Astrocyte (in vitro differentiated cells and primary cell): ENCODE data around the gene DDAH1. TPM values are rescaled to one million over a fixed set of nuclear protein-coding genes. Genes with fewer than 3 reads are reported as not detected.

Source experiments
- DNase-seq: peaks from one replicate; pipeline ENCODE4 v3.0.0-alpha.2; 2010; ENCODE audit warnings: low read depth
- FAIRE-seq: peaks from 2 replicates; lab custom pipeline; 2011; peaks lifted over from hg19 to GRCh38; lab: Jason Lieb, UNC
- H2AFZ ChIP-seq: 2 replicates; pipeline ENCODE4 v1.6.0; 2012; ENCODE audit warnings: low read depth, low read length, inconsistent platforms
- H3K27ac ChIP-seq: 2 replicates; pipeline ENCODE4 v1.5.1; 2011; ENCODE audit warnings: low read depth, low read length, inconsistent platforms
- H3K27me3 ChIP-seq: 2 replicates; pipeline ENCODE4 v1.6.0; 2011; ENCODE audit warnings: low read length, inconsistent platforms; ENCODE audit not compliant: insufficient read depth
- H3K36me3 ChIP-seq: 2 replicates; pipeline ENCODE4 v1.5.1; 2011; ENCODE audit warnings: low read length, inconsistent platforms; ENCODE audit not compliant: insufficient read depth
- H3K4me1 ChIP-seq: 2 replicates; pipeline ENCODE4 v1.5.1; 2011; ENCODE audit warnings: low read length, inconsistent platforms; ENCODE audit not compliant: insufficient read depth
- H3K4me2 ChIP-seq: 2 replicates; pipeline ENCODE4 v1.6.0; 2012; ENCODE audit warnings: low read length, inconsistent platforms
- H3K4me3 ChIP-seq: 2 replicates; pipeline ENCODE4 v1.5.1; 2011; ENCODE audit warnings: low read depth, mild to moderate bottlenecking, low read length, inconsistent platforms; ENCODE audit not compliant: insufficient read depth
- H3K79me2 ChIP-seq: 2 replicates; pipeline ENCODE4 v1.6.0; 2012; ENCODE audit warnings: mild to moderate bottlenecking, low read length, inconsistent platforms; ENCODE audit not compliant: insufficient read depth
- H3K9ac ChIP-seq: 2 replicates; pipeline ENCODE4 v1.6.0; 2012; ENCODE audit warnings: mild to moderate bottlenecking, low read length, inconsistent platforms
- H3K9me3 ChIP-seq: 2 replicates; pipeline ENCODE4 v1.5.1; 2012; ENCODE audit warnings: low read depth, mild to moderate bottlenecking, low read length, inconsistent platforms; ENCODE audit not compliant: insufficient read depth
- H4K20me1 ChIP-seq: 2 replicates; pipeline ENCODE4 v1.6.0; 2012; ENCODE audit warnings: low read length, inconsistent platforms; ENCODE audit not compliant: insufficient read depth
- H3K27ac Mint-ChIP-seq: one replicate; pipeline ENCODE4 v1.8.0; 2021; ENCODE audit warnings: mild to moderate bottlenecking, mixed read lengths; ENCODE audit not compliant: unreplicated experiment
- H3K27me3 Mint-ChIP-seq: one replicate; pipeline ENCODE4 v1.8.0; 2021; ENCODE audit warnings: low read depth, mixed read lengths; ENCODE audit not compliant: unreplicated experiment
- H3K36me3 Mint-ChIP-seq: one replicate; pipeline ENCODE4 v1.8.0; 2021; ENCODE audit warnings: low read depth, mixed read lengths; ENCODE audit not compliant: unreplicated experiment
- H3K4me1 Mint-ChIP-seq: one replicate; pipeline ENCODE4 v1.8.0; 2021; ENCODE audit warnings: low read depth, mixed read lengths; ENCODE audit not compliant: unreplicated experiment
- H3K4me3 Mint-ChIP-seq: one replicate; pipeline ENCODE4 v1.8.0; 2021; ENCODE audit warnings: mild to moderate bottlenecking, moderate library complexity, mixed read lengths; ENCODE audit not compliant: unreplicated experiment
- H3K9me3 Mint-ChIP-seq: one replicate; pipeline ENCODE4 v1.8.0; 2021; ENCODE audit warnings: mild to moderate bottlenecking, mixed read lengths; ENCODE audit not compliant: unreplicated experiment
- EZH2 ChIP-seq: IDR thresholded peaks from 2 replicates; pipeline ENCODE4 v1.6.1; 2012; ENCODE audit warnings: mild to moderate bottlenecking, low read length, inconsistent platforms; ENCODE audit not compliant: insufficient read depth
- total RNA-seq: library from RNA; stranded (reverse); gene quantifications from 2 replicates; pipeline ENCODE4 v1.2.1, GENCODE V29; 2021
- TF ChIP-seq, protein P1 (sequence below): IDR thresholded peaks from 2 replicates; pipeline ENCODE4 v1.5.1; 2011; ENCODE audit warnings: low read depth, mild to moderate bottlenecking, inconsistent platforms, low read length, moderate library complexity; ENCODE audit not compliant: insufficient read depth

DDAH1 gene
- total RNA-seq, 1 donor from 2014 or later = 112 TPM

GRCh38 chr1:85311818-85312217, 153.1 kb downstream of the DDAH1 start:
- H3K27ac Mint-ChIP-seq = no peak overlapping the region
- H2AFZ ChIP-seq = no peak overlapping the region
- FAIRE-seq = no peak

DNA sequence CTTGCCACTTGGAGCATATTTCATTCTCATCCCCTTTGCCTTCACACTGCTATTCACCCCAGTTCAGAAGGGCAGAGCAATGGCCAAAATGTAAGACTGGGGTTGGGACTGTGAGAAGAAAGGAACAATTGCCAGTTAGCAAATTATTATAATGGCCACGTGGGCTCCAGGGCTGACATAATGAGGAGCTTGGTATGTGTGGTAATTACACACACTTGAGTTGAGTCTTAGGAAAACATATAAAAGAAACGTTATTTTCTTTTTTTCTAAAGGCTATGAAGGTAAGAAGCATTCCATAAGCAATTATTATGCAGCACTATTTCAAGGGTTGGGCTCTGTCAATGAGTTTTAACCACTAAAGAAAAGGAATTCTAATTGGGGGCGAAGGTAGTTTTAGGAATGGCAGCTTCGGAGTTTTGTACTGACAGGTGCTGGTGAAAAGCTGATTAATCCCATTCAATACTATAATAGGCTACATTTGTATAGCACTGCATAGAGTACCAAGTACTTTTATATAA, 156.1 kb downstream of the DDAH1 start:
- TF ChIP-seq EZH2 = no peak
- TF ChIP-seq, protein P1, sequence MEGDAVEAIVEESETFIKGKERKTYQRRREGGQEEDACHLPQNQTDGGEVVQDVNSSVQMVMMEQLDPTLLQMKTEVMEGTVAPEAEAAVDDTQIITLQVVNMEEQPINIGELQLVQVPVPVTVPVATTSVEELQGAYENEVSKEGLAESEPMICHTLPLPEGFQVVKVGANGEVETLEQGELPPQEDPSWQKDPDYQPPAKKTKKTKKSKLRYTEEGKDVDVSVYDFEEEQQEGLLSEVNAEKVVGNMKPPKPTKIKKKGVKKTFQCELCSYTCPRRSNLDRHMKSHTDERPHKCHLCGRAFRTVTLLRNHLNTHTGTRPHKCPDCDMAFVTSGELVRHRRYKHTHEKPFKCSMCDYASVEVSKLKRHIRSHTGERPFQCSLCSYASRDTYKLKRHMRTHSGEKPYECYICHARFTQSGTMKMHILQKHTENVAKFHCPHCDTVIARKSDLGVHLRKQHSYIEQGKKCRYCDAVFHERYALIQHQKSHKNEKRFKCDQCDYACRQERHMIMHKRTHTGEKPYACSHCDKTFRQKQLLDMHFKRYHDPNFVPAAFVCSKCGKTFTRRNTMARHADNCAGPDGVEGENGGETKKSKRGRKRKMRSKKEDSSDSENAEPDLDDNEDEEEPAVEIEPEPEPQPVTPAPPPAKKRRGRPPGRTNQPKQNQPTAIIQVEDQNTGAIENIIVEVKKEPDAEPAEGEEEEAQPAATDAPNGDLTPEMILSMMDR = no peak
- H3K36me3 Mint-ChIP-seq = no peaks in the 10 kb centered on the region
- Histone ChIP-seq H3K4me1 (peaks cover 20% of the 10 kb centered on the region), H3K79me2 (no peaks in the 10 kb centered on the region), H3K9ac (no peak overlapping the region), H3K4me2 (peak overlapping the region; percentile 59), H3K9me3 (no peaks in the 10 kb centered on the region), H3K4me3 (no peak overlapping the region), H4K20me1 (no peaks in the 10 kb centered on the region), H3K36me3 (no peaks in the 10 kb centered on the region), H2AFZ (no peak overlapping the region), H3K27me3 (no peaks in the 10 kb centered on the region), H3K27ac (no peak overlapping the region)
- H3K27ac Mint-ChIP-seq = no peak overlapping the region
- no peak for DNase-seq
- no peak for FAIRE-seq
- H3K4me1 Mint-ChIP-seq = peaks cover 16% of the 10 kb centered on the region
- no peaks in the 10 kb centered on the region for H3K9me3 Mint-ChIP-seq
- no peak overlapping the region for H3K4me3 Mint-ChIP-seq
- H3K27me3 Mint-ChIP-seq = no peaks in the 10 kb centered on the region

More at GRCh38 chr1:85311818-85312217, 153.1 kb downstream of the DDAH1 start:
- H3K27ac ChIP-seq = no peak overlapping the region
- H3K36me3 ChIP-seq = no peaks in the 10 kb centered on the region
- H3K4me1 ChIP-seq = peaks cover 46% of the 10 kb centered on the region
- H4K20me1 ChIP-seq = no peaks in the 10 kb centered on the region
- no peak overlapping the region for H3K4me3 ChIP-seq
- no peak overlapping the region for H3K9ac ChIP-seq
- H3K79me2 ChIP-seq = no peaks in the 10 kb centered on the region
- no peak for DNase-seq
- no peaks in the 10 kb centered on the region for H3K27me3 ChIP-seq
- Mint-ChIP-seq H3K36me3 (peaks cover 7% of the 10 kb centered on the region), H3K27me3 (no peaks in the 10 kb centered on the region), H3K4me3 (peak overlapping the region; percentile 42), H3K4me1 (peaks cover 36% of the 10 kb centered on the region), H3K9me3 (no peaks in the 10 kb centered on the region)
- no peak overlapping the region for H3K4me2 ChIP-seq
- no peak for TF ChIP-seq EZH2
- no peaks in the 10 kb centered on the region for H3K9me3 ChIP-seq

DNA sequence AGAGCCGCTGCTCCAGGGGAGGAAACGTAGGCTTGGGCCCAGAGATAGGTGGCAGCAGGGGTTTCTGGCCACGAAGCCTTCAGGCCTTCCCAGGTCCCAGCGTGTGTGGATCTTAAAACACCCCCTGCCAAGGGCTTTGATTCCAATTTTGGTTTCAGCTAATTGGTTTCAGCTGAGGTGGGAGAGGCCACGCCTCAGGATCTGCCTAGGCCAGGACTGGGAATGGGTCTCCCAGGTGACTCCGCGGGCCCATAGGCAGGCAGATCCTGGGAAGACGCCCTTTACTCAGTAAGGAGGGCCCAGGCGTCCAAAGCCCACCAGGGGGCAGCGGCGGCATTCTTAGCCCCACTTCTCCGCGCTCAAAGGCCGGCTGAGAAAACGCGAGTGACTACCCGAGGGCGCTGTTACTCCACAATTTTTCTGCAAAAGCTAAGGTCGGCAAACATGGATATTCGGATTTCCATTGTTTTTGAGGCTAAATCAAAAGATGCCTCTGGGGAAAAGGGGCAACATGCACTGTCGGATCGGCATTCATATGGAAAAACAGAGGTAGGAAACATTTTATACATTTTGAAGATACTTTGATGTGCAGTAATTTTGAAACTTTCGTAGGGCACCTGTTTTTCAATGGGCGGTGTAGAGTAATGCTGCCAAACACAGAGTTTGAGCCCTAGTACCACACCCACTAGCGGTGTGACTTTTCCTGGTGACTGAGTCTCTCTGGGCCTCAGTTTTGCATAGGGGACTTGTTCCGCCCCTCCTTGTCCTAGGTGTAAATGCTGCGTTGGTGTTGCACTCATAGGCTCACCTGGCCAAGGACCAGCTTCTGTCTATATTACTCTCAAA, 156.7 kb downstream of the DDAH1 start:
- H3K9ac ChIP-seq = peak overlapping the region; percentile 37
- H4K20me1 ChIP-seq = no peaks in the 10 kb centered on the region
- H3K4me1 Mint-ChIP-seq = peaks cover 10% of the 10 kb centered on the region
- no peak overlapping the region for H3K27ac Mint-ChIP-seq
- H3K27me3 ChIP-seq = no peaks in the 10 kb centered on the region
- H3K9me3 Mint-ChIP-seq = no peaks in the 10 kb centered on the region
- H3K4me2 ChIP-seq = peak overlapping the region; percentile 59
- FAIRE-seq = peak; percentile 17
- H3K27ac ChIP-seq = no peak overlapping the region
- TF ChIP-seq, protein P1 = peak; percentile 91
- no peak for TF ChIP-seq EZH2
- no peaks in the 10 kb centered on the region for H3K9me3 ChIP-seq
- no peaks in the 10 kb centered on the region for H3K36me3 ChIP-seq
- no peak overlapping the region for H2AFZ ChIP-seq
- no peaks in the 10 kb centered on the region for H3K79me2 ChIP-seq
- H3K27me3 Mint-ChIP-seq = no peaks in the 10 kb centered on the region
- peak; percentile 66 for DNase-seq
- no peaks in the 10 kb centered on the region for H3K36me3 Mint-ChIP-seq
- peaks cover 13% of the 10 kb centered on the region for H3K4me1 ChIP-seq
- H3K4me3 Mint-ChIP-seq = no peak overlapping the region
- H3K4me3 ChIP-seq = no peak overlapping the region
